ENCODE data around the gene IGSF21.

Gene IGSF21

DNA sequence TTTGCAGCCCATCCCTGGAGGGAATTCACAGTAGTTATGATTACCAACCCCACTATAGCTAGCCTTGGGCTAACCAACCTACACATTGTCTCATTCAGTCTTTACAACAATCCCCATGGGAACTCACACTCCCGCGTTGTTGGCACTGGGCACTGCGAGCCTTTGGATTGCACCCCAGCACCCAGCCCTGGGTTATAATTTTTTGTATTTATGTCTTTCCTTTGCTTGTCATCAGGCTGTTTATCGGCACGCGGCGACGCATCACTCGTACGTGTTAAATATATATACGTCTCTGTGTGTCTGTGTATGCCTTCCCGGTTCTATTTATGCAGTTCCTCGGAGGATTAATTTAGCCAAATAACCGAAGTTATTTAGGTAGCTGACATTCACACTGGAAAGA is 47.2 kb upstream of the IGSF21 start:
- Histone ChIP-seq H3K4me3 (replicated peaks; ENCODE audit: insufficient read depth, low read length) (no peak overlapping the region), H3K27ac (replicated peaks) (no peak overlapping the region), H3K27me3 (ENCODE audit: insufficient read depth, poor library complexity, severe bottlenecking) (no peaks in the 10 kb centered on the region)
- DNase-seq (ENCODE audit: low read depth in 1 of 2, low spot score in 1 of 2), result no peak
- no peak for TF ChIP-seq GABPA (IDR thresholded peaks at IDR 0.05; ENCODE audit: low read depth)
- TF ChIP-seq, protein P1, sequence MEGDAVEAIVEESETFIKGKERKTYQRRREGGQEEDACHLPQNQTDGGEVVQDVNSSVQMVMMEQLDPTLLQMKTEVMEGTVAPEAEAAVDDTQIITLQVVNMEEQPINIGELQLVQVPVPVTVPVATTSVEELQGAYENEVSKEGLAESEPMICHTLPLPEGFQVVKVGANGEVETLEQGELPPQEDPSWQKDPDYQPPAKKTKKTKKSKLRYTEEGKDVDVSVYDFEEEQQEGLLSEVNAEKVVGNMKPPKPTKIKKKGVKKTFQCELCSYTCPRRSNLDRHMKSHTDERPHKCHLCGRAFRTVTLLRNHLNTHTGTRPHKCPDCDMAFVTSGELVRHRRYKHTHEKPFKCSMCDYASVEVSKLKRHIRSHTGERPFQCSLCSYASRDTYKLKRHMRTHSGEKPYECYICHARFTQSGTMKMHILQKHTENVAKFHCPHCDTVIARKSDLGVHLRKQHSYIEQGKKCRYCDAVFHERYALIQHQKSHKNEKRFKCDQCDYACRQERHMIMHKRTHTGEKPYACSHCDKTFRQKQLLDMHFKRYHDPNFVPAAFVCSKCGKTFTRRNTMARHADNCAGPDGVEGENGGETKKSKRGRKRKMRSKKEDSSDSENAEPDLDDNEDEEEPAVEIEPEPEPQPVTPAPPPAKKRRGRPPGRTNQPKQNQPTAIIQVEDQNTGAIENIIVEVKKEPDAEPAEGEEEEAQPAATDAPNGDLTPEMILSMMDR (IDR thresholded peaks at IDR 0.05; ENCODE audit: insufficient read depth, low read length), result no peak
- no peak for TF ChIP-seq SPI1 (IDR thresholded peaks at IDR 0.05; ENCODE audit: borderline replicate concordance, low read depth)
- TF ChIP-seq, protein P2, sequence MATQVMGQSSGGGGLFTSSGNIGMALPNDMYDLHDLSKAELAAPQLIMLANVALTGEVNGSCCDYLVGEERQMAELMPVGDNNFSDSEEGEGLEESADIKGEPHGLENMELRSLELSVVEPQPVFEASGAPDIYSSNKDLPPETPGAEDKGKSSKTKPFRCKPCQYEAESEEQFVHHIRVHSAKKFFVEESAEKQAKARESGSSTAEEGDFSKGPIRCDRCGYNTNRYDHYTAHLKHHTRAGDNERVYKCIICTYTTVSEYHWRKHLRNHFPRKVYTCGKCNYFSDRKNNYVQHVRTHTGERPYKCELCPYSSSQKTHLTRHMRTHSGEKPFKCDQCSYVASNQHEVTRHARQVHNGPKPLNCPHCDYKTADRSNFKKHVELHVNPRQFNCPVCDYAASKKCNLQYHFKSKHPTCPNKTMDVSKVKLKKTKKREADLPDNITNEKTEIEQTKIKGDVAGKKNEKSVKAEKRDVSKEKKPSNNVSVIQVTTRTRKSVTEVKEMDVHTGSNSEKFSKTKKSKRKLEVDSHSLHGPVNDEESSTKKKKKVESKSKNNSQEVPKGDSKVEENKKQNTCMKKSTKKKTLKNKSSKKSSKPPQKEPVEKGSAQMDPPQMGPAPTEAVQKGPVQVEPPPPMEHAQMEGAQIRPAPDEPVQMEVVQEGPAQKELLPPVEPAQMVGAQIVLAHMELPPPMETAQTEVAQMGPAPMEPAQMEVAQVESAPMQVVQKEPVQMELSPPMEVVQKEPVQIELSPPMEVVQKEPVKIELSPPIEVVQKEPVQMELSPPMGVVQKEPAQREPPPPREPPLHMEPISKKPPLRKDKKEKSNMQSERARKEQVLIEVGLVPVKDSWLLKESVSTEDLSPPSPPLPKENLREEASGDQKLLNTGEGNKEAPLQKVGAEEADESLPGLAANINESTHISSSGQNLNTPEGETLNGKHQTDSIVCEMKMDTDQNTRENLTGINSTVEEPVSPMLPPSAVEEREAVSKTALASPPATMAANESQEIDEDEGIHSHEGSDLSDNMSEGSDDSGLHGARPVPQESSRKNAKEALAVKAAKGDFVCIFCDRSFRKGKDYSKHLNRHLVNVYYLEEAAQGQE (IDR thresholded peaks at IDR 0.05; ENCODE audit: insufficient replicate concordance, low read depth), result no peak
- no peak for TF ChIP-seq POLR2AphosphoS5 (IDR thresholded peaks at IDR 0.05; ENCODE audit: low read depth)

DNA sequence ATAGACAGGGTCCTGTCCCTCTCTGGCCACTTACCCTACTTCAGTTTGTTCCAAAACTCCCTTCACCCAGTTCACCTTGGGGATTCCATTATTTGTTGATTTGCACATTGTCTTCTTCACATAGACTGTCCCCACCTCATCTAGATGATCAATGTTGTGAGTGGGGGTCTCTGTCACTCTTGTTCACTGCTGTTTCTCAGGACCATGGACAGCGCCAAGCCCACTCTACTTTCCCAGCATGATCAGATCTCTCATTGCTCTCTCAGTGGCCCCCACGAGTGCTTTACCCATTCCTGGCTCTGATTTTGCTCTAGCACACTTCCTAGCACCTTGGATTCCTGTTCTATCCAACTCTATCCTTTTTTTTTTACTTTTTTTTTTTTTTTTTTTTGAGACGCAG is 45.4 kb upstream of the IGSF21 start:
- DNase-seq (ENCODE audit: low read depth in 1 of 2, low spot score in 1 of 2), result no peak
- Histone ChIP-seq H3K27me3 (ENCODE audit: insufficient read depth, poor library complexity, severe bottlenecking) (no peaks in the 10 kb centered on the region), H3K27ac (replicated peaks) (no peak overlapping the region), H3K4me3 (replicated peaks; ENCODE audit: insufficient read depth, low read length) (no peak overlapping the region)
- TF ChIP-seq, protein P1 (IDR thresholded peaks at IDR 0.05; ENCODE audit: insufficient read depth, low read length), result no peak
- TF ChIP-seq GABPA (IDR thresholded peaks at IDR 0.05; ENCODE audit: low read depth) (no peak), SPI1 (IDR thresholded peaks at IDR 0.05; ENCODE audit: borderline replicate concordance, low read depth) (no peak), POLR2AphosphoS5 (IDR thresholded peaks at IDR 0.05; ENCODE audit: low read depth) (no peak)
- TF ChIP-seq, protein P2 (IDR thresholded peaks at IDR 0.05; ENCODE audit: insufficient replicate concordance, low read depth), result peak; percentile 89

DNA sequence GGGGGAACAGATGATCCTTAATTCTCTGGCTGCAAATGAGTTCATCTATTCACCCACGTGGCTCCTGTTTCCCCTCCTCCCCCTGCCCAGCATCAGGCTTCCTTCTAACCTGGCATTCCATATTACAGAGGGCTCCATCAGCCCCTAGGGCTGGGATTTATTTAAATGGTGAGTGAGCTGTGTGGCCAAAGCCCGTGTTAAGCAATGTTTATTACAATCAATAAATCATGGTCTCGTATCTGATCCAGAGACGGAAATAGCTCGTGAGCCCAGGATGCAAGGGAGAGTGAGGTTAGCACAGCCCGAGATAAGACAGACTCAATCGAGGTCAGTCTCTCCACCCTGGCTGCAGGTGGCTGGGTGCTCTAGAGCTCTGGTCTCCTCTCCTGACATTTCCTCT is 43.1 kb upstream of the IGSF21 start:
- H3K27ac ChIP-seq (replicated peaks), result no peak overlapping the region
- H3K27me3 ChIP-seq (ENCODE audit: insufficient read depth, poor library complexity, severe bottlenecking), result no peaks in the 10 kb centered on the region
- DNase-seq (ENCODE audit: low read depth in 1 of 2, low spot score in 1 of 2), result no peak
- no peak for TF ChIP-seq GABPA (IDR thresholded peaks at IDR 0.05; ENCODE audit: low read depth)
- TF ChIP-seq SPI1 (IDR thresholded peaks at IDR 0.05; ENCODE audit: borderline replicate concordance, low read depth), result no peak
- TF ChIP-seq, protein P1 (IDR thresholded peaks at IDR 0.05; ENCODE audit: insufficient read depth, low read length), result no peak
- TF ChIP-seq, protein P2 (IDR thresholded peaks at IDR 0.05; ENCODE audit: insufficient replicate concordance, low read depth), result no peak
- no peak for TF ChIP-seq POLR2AphosphoS5 (IDR thresholded peaks at IDR 0.05; ENCODE audit: low read depth)
- H3K4me3 ChIP-seq (replicated peaks; ENCODE audit: insufficient read depth, low read length), result no peak overlapping the region
